HG03280 (cell line): ENCODE results near the gene RBMXL2.
A peak's percentile ranks its signal among the peaks of the same experiment; 100 is the strongest.

Source experiments
- ATAC-seq: cut with Tn5 transposase; IDR thresholded peaks from one replicate; pipeline ENCODE4 v1.9.1; 2021; ENCODE audit warnings: mild to moderate bottlenecking, moderate library complexity; ENCODE audit not compliant: unreplicated experiment

RBMXL2 gene

DNA sequence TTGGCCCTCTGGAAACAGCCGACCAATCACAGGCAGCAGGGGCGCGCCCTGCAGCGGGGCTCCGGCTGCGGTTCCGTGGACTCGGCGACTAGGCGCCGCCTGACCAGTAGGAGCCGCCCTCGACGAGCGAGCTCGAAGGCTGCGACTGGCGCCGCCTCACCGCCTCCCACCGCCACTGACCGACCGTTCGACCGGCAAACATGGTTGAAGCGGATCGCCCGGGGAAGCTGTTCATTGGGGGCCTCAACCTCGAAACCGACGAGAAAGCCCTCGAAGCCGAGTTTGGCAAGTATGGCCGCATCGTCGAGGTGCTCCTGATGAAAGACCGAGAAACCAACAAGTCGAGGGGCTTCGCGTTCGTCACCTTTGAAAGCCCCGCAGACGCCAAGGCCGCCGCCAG lies at the start of gene RBMXL2:
TSS of gene RBMXL2 (plus strand) at position 78 of the 400 bp plus-strand sequence. CDS start at position 201, 123 bp downstream.
- no peak for ATAC-seq

DNA sequence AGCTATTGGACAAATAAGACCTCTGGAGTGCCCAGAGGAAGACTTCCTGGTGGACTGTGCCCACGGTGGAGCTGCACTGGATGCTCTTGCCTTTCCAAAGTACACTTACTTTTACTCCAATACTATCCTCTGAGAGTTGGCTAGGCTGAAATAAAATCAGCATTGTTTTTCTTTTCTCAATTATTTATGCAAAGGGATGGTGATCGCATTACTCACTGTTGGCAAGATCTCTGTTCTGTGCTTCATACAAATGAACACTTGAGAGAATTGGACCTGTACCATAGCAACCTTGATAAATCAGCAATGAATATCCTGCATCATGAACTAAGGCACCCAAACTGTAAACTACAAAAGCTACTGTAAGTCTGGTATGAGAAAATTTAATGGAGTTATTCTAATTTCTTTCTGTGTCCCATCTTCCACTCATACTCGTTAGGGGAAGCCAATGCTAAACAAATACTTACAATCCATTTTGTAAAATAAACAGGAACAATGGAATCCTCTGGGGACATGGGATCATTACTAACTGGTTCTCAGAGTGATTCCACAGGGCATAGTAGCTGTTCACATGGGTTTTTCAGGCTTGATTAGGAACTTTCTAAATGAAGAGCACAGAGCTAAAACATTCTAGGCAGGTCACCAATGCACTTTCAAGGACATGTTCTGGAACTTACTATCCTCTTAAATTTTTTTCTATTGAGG lies 42.2 kb upstream of the RBMXL2 start:
- no peak for ATAC-seq

DNA sequence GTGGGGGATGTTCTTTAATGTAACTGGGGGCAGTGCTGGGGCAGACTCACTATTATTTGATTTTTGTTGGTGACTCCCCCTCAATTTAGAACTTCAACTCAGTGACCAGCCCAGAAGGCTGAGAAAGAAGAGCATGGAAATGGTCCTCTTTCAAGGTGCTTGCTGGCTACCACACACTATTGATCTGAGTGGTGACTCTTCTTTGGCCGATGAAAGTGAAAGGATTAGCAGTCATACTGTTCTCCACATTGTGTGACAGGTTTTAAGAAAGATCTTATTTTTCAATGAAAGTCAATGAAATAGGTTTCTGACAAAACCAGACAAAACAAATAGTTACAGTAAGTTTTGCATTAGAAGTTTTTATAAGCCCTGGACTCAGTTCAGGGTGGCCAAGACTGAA lies 38.6 kb upstream of the RBMXL2 start:
- no peak for ATAC-seq

DNA sequence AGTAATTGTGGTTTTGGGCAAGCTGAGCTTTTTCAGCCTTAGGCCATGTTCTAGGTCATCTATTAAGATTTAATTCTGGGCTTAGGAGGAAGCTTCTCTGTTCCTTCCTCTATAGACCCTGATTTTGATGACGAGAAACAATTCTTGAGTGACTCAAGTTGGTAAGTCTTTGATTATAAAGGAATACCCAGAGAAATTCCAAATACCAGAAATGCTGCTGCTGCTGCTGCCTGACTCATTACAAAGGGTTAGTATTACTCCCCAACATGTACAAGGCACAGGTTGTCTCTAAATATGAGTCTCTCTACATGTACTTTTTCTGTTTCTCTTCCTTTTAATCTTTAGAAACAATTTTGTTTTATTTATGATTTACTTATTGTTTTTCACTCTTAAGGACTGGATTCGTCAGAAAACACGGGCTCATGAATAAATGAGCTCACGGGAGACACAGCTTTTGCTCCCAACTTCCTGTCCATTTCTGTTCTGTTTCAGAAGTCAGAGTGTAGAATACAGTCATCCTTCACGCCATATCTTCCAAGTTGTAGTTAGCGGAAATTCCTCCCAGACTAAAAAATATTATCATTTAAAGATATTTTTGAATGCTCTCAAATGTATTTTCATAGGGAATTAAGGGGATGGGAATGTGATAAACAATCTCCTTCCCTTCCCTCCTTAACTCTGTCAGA lies 31.8 kb upstream of the RBMXL2 start:
- no peak for ATAC-seq

DNA sequence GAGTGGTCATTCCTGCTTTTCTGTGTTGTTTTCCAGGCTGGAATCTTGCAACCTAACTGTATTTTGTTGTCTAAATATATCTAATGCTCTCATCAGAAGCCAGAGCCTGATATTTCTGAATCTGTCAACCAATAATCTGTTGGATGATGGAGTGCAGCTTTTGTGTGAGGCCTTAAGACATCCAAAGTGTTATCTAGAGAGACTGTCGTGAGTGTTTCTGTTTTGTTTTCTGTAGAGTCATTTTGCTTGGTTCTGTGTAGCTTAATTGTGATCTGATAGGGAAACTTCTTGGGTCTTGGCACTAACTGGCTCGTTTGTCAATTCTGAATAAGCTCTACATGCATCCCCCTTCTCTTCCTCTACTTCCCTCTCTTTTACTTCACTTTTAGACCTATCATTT lies 31.2 kb upstream of the RBMXL2 start:
- no peak for ATAC-seq

DNA sequence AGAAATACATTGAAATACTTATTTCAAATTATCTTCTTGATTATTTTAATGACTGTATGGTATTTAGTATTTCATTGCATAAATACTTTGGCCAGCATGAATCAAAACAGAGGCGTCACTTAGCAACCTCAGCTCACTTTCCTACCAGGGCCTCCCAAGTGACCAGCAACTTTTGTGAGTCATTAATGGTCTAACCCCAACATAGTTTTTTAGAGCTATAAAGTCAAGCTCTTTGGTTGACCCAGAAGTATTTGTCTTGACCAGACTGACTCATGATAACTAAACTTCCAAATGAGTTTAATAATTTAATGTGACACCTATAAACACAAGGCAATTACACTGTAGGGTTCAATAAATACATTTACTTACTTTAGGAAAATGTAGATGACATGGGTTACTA lies 27.9 kb upstream of the RBMXL2 start:
- no peak for ATAC-seq

DNA sequence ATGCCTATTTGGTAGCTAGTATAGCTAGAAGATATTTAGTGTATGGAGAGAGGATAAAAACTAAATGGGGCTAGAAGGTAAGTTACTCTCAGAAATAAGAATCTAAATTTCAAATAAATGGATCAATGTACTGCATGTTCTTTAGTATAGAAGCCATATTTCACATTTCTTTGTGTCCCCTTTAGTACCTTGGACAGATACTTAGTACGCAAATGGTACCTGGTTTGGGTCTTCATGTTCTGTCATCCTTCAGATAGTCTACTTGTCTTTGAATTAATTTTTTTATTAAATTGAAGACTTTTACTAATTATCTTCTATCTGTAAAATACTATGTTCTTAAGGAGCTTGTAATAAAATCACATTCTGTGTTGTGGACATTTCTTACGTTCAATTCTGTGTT lies 26.3 kb upstream of the RBMXL2 start:
- ATAC-seq = no peak

DNA sequence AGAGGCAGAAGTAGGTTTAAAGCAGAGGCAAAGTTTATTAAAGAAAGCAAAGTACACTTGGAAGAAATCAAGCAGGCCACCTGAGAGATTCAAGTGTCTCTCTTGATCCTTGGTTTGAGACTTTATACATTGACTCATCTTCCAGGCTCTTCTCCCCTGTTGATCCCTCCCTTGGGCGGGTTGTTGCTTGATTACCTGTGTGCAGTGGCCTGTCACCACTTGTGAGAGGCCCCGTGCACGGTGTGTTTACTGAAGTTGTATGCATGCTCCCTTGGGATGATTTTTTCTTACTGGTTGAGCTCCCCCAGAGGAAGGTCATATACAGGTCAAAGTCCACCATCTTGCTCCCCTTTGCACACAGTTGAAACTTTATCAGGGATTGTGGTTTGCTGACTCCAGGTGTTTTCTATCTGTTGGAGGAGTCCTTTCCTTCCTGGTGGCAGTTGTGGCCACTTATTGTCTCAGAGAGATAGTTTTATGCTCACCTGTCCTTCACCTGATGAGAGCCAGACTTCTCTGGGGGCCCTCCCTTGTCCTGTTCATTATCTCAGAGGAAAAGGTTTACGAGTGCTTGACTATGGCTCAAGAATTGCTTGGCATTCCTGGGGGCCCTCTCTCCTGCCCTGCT lies 16.3 kb upstream of the RBMXL2 start:
- ATAC-seq = no peak

DNA sequence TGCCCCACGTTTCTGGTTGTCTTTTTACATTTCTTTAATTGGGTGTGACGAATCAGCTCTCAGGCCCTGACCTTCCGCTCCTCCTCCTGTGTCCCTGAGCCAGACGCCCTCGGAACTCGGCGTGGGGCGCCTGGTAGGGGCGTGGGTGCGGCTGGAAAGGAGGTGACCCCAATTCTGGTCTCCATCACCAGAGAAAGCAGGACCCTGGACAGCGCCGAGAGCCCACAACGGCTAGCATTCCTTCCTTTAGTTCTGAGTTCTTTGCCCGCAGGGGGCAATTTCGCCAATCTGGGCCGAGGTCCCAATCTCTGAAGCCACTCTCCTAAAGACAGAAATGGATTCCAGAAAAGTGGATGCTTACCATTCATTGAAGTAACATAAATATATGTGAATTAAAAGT lies 11.7 kb upstream of the RBMXL2 start:
- ATAC-seq = no peak

DNA sequence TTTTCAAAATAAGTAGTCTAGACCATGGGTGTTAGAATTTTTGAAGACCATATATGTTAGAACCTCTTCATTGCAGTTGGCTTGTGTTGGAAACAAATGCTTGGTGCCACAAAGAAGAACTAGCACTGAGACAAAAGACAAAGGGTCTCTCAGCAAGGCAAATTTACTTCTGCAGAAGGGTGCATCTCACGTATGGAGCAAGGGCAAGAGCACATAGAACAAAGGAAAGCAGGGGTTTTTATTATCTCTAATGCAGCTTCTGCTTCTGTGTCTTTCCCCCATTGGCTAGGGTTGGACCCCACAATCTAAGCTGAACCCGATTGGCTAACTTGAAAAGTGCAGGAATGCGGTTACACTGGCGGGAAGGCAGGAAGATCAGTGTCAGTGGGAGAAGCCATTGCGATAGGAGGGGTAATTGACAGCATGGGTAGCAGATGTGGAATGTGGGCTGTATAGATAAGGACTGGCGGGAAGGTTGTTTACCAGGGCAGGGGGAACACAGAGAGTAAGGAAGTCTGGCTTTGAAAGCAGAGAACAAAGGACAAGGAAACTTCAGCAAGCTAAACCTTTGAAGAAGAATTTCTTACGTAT lies 9.2 kb upstream of the RBMXL2 start:
- no peak for ATAC-seq

DNA sequence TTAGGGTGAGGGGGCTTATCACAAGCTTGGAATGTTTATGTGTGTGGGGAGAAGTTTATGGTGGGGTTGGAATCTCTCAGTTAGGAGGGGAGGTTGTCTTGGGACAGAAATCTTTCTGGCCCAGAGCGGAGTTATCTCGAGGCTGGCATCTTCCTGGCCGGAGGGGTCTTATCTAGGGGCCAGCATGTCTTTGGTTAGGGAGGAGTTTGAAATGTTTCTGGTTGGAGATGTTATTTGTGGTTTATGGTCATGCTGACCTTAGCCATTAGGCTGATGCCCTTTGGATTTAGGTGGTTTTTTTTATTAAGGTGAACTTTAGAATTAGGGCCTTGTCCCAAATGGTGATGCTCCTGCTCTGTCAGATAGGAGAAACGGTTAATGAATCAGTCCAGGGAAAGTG lies 7.9 kb upstream of the RBMXL2 start:
- no peak for ATAC-seq

DNA sequence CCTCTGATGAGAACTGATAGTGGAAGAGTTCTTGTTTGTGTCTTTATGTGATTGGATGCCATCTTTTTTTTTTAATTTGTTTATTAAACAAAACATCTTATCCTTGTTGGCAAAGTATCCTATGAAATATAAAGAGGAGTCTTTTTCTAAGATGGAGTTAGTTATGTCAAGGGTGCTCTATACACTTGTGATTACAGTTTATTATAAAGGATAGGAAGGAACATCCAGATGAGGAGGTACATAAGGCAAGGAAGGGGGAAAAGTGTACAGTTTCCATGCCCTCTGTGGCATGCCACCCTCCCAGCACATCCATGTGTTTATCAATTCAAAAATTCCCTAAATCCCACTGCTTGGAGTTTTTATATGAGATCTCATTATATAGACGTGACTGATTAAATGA lies 7.4 kb upstream of the RBMXL2 start:
- no peak for ATAC-seq

DNA sequence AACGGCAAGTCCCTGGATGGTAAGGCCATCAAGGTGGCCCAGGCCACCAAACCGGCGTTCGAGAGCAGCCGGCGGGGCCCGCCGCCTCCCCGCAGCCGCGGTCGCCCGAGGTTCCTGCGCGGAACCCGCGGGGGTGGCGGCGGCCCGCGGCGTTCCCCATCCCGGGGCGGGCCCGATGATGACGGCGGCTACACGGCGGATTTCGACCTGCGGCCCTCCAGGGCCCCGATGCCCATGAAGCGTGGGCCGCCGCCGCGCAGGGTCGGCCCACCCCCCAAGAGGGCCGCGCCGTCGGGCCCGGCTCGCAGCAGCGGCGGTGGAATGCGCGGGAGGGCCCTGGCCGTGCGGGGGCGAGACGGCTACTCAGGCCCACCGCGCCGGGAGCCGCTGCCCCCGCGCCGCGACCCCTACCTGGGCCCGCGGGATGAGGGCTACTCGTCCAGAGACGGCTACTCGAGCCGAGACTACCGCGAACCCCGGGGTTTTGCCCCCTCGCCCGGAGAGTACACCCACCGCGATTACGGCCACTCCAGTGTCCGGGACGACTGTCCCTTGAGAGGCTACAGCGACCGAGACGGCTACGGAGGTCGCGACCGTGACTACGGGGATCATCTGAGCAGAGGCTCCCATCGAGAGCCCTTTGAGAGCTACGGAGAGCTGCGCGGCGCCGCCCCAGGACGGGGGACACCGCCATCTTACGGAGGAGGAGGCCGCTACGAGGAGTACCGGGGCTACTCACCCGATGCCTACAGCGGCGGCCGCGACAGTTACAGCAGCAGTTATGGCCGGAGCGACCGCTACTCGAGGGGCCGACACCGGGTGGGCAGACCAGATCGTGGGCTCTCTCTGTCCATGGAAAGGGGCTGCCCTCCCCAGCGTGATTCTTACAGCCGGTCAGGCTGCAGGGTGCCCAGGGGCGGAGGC lies 792 bp downstream of the RBMXL2 start:
- ATAC-seq = no peak

DNA sequence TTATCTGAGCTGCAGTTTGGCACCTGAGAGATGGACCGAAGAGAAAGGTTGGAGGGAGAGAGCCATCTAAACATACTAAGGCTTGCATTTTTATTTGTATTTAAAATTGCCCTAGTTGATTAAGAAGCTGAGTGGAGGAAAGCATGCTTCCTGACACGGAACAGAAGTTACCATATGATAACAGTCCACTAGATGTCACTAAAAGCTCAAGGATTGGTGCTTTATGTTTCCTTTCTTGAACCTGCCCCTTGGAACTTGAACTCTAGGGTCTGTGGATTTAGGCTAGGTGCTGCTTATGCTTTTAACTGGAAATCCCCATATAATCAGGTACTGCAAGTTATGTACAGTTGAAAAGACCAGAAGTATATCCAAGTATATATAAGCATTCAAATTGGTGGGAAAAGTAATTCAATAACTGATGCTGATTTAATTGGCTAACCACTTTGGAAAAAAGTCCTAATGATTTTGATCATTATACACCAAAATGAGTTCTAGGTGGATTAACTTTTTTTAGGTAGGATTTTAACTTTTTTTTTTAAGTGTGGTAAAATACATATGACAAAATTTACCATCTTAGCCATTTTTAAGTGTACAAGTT lies 9.5 kb downstream of the RBMXL2 start:
- peak; percentile 89 for ATAC-seq

DNA sequence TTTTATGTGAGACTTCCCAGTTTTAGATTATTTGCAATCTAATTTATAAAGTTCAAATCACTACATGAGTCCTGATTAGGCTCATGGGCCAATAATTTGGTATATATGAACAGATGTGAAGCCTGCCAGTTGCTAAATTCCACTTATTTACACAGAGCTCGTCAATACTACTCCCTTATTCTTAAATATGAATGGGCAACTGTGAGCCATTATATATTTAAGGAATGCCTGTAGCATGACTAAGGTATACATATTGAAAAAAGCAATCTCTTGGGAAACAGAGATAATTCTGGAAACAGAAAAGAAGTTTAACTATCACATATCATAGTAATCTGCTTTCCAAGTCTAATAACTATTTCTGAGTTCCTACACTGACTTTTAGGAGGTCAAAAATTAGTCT lies 27.0 kb downstream of the RBMXL2 start:
- ATAC-seq = no peak

DNA sequence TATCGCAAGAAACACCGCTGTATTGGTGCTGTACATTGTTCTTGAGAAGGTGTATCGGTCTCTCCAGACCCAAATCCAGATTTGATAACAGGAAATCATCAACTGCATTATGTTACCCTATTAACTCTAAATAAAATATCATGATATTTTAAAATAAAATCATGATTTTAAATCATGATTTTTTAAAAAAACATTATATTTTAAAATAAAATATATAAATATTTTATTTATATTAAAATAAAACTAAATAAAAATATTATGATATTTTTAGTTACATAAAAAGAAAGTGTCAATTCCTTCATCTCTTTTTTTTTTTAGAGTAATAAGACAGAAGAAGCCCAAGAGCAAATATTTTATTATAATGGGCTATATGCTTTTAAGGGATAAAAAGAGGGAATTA lies 27.6 kb downstream of the RBMXL2 start:
- no peak for ATAC-seq

DNA sequence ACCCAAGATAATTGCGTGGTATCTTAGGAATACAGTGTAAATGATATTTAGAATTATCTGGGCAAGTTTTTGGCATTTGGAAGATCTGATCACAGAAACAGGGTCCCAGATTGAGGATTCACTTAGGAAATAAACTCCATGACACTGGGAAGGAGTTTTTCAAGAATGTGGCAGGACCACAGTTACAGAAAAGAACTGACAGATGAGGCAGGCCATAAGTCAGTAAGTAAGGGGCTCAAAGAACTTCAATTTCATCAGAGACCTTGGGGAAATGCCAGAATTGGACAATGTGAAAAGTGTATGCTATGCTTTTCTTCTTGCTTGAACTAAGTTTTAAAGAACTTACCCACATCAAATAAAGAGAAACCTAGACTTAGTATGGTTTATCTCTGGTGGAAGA lies 49.3 kb downstream of the RBMXL2 start:
- no peak for ATAC-seq
